ENCODE data around the gene TXNRD1.

TXNRD1 gene

DNA sequence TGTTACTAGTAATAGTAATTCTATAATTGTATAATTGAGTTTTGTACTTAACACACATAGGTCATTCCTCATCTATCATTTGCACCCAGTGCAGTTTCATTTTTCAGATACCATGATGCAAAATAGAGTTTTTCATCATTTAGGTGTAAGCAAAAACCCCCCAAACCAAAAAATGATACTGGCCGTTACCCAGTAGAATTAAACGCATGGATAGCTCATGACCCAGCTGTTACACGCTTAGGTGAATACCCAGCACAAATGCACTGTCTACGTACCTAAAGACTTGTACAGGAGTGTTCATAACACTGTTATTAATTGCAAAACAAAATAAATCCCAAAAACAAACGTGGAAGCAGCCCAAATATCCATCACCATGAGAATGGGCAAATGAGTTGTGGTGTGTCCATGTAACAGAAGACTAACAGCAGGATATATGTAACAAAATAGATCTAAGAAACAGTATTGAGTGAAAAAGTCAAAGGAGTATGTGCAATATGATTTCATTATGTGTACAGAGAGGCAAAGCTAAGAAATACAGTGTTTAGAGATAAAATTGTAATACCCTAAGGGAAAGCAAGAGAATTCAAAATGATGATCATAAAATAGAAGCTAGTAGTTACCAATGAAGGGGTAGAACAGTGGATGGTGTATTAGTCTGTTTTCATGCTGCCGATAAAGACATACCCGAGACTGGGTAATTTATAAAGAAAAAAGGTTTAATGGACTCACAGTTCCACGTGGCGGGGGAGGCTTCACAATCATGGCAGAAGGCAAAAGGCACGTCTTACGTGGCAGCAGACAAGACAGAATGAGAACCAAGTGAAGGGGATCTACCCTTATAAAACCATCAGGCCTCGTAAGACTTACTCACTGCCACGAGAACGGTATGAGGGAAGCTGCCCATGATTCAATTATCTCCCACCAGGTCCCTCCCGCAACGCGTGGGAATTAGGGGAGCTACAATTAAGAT lies 137.7 kb downstream of the TXNRD1 start:
- Histone ChIP-seq H3K36me3 (replicated peaks; ENCODE audit: low read depth, low read length) (peaks cover 35% of the 10 kb centered on the region), H3K9me3 (ENCODE audit: insufficient read depth, low read length) (no peaks in the 10 kb centered on the region), H3K4me2 (ENCODE audit: low read length) (no peak overlapping the region), H3K79me2 (ENCODE audit: low read length) (peaks cover 4% of the 10 kb centered on the region), H3K4me3 (ENCODE audit: low read length) (no peak overlapping the region), H3K27ac (ENCODE audit: low read length) (no peak overlapping the region), H2AFZ (ENCODE audit: low read depth, low read length) (no peak overlapping the region), H3K9ac (ENCODE audit: low read length) (no peak overlapping the region), H3K4me1 (ENCODE audit: low read length) (no peaks in the 10 kb centered on the region), H3K27me3 (ENCODE audit: low read depth, low read length) (no peaks in the 10 kb centered on the region), H4K20me1 (ENCODE audit: insufficient read depth, low read length) (peaks cover 2% of the 10 kb centered on the region; the same call in 1 of the 2 replicates)
- TF ChIP-seq EZH2phosphoT487 (IDR thresholded peaks at IDR 0.05; ENCODE audit: low read depth), result no peak
- TF ChIP-seq, protein P1, sequence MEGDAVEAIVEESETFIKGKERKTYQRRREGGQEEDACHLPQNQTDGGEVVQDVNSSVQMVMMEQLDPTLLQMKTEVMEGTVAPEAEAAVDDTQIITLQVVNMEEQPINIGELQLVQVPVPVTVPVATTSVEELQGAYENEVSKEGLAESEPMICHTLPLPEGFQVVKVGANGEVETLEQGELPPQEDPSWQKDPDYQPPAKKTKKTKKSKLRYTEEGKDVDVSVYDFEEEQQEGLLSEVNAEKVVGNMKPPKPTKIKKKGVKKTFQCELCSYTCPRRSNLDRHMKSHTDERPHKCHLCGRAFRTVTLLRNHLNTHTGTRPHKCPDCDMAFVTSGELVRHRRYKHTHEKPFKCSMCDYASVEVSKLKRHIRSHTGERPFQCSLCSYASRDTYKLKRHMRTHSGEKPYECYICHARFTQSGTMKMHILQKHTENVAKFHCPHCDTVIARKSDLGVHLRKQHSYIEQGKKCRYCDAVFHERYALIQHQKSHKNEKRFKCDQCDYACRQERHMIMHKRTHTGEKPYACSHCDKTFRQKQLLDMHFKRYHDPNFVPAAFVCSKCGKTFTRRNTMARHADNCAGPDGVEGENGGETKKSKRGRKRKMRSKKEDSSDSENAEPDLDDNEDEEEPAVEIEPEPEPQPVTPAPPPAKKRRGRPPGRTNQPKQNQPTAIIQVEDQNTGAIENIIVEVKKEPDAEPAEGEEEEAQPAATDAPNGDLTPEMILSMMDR (IDR thresholded peaks at IDR 0.05; ENCODE audit: low read depth, low read length), result no peak

DNA sequence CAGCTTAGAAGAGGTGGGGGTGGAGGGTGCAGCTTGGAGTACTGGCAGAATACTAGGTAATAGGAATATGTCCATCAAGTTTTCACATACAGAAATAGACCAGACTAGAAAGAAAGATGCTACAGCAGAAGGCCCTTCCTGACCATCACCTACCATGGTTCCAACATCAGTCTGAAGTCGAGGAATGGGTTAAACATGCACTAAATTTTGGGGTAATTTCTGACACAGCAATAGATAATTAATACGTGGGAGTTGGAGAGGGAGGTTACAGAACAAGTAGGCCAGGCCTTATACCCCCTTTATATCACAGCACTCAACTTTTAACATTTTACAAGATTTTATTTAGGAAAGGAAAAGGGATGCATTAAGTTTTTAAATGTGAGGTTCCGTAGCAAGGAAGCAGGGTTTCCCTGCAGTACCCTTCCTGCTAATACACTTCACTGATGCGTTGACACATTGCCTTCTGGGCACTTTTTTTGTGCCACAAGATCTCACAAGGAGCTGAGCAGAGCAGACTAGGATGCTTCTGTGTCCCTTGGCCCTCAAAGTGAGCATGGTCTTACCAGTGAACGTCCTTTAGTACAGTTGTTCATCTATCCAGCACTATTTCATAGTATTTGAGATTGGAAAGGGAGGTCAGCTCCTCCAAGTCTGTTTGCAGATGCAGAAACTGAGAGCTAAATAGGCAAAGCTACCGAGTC lies 138.7 kb downstream of the TXNRD1 start:
- TF ChIP-seq EZH2phosphoT487 (IDR thresholded peaks at IDR 0.05; ENCODE audit: low read depth), result no peak
- TF ChIP-seq, protein P1 (IDR thresholded peaks at IDR 0.05; ENCODE audit: low read depth, low read length), result no peak
- peaks cover 2% of the 10 kb centered on the region; the same call in 1 of the 2 replicates for H4K20me1 ChIP-seq (ENCODE audit: insufficient read depth, low read length)
- H3K9me3 ChIP-seq (ENCODE audit: insufficient read depth, low read length), result no peaks in the 10 kb centered on the region

DNA sequence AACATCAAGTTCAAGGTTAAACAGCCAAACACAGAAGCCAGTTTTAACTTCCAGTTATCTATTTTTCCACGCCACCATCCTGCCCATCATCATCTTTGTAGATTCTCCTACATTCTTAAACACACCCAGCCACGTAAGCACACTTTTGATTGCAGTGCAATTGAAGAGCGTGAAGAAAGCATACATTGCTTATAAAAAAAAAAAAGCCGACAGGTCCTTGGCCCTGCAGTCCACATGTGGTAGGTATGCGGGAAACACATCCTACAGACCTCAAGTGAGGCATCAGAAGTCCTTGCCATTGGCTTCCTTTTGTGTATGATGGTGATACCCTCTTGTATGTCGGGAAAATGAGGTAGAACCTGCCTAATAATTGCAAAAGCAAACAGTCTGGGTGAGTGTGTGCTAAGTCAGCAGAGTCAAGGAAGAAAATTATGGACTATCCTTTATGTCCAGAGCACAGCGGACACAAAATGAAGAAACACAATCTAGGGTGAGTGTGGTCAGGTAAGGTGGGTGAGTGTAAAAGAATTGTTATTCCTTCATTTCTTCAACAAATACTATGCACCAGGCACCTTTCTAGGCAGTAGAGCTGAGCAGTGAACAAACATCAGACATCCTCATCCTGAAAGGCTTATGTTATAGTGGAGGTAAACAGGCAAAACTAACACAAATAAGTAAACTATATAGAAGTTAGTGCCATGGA lies 139.4 kb downstream of the TXNRD1 start:
- Histone ChIP-seq H3K9ac (ENCODE audit: low read length) (no peak overlapping the region), H3K27me3 (ENCODE audit: low read depth, low read length) (no peaks in the 10 kb centered on the region), H3K27ac (ENCODE audit: low read length) (no peak overlapping the region), H3K4me2 (ENCODE audit: low read length) (no peak overlapping the region), H3K4me3 (ENCODE audit: low read length) (no peak overlapping the region), H3K79me2 (ENCODE audit: low read length) (peaks cover 4% of the 10 kb centered on the region), H3K36me3 (replicated peaks; ENCODE audit: low read depth, low read length) (peaks cover 22% of the 10 kb centered on the region), H3K9me3 (ENCODE audit: insufficient read depth, low read length) (no peaks in the 10 kb centered on the region), H2AFZ (ENCODE audit: low read depth, low read length) (no peak overlapping the region), H4K20me1 (ENCODE audit: insufficient read depth, low read length) (peaks cover 2% of the 10 kb centered on the region; the same call in 1 of the 2 replicates), H3K4me1 (ENCODE audit: low read length) (no peaks in the 10 kb centered on the region)
- no peak for TF ChIP-seq EZH2phosphoT487 (IDR thresholded peaks at IDR 0.05; ENCODE audit: low read depth)
- TF ChIP-seq, protein P1 (IDR thresholded peaks at IDR 0.05; ENCODE audit: low read depth, low read length), result no peak

More for the DNA sequence above, 138.7 kb downstream of the TXNRD1 start:
- Histone ChIP-seq H3K27ac (ENCODE audit: low read length) (no peak overlapping the region), H3K27me3 (ENCODE audit: low read depth, low read length) (no peaks in the 10 kb centered on the region), H3K4me2 (ENCODE audit: low read length) (no peak overlapping the region), H3K79me2 (ENCODE audit: low read length) (peaks cover 4% of the 10 kb centered on the region), H2AFZ (ENCODE audit: low read depth, low read length) (no peak overlapping the region), H3K9ac (ENCODE audit: low read length) (no peak overlapping the region), H3K36me3 (replicated peaks; ENCODE audit: low read depth, low read length) (peaks cover 26% of the 10 kb centered on the region), H3K4me3 (ENCODE audit: low read length) (no peak overlapping the region), H3K4me1 (ENCODE audit: low read length) (no peaks in the 10 kb centered on the region)

Data from OCI-LY3 (cell line).